Urinary bladder (tissue), 4 donors: ENCODE results near the gene MYO5B. TPM values are rescaled to one million over a fixed set of nuclear protein-coding genes. Genes with fewer than 3 reads are reported as not detected.

Experiments used
- DNase-seq: peaks from one replicate; pipeline ENCODE4 v3.0.0-alpha.2; 2015; ENCODE audit errors: extremely low spot score
- H3K27ac ChIP-seq: one replicate; pipeline ENCODE4 v1.5.1; 2013; ENCODE audit warnings: low read depth, mild to moderate bottlenecking, moderate library complexity
- H3K36me3 ChIP-seq: one replicate; pipeline ENCODE4 v1.6.1; 2013; ENCODE audit warnings: mild to moderate bottlenecking, moderate library complexity; ENCODE audit not compliant: insufficient read depth
- H3K4me1 ChIP-seq: one replicate; pipeline ENCODE4 v1.6.1; 2013; ENCODE audit warnings: mild to moderate bottlenecking, moderate library complexity; ENCODE audit not compliant: insufficient read depth
- H3K4me3 ChIP-seq: one replicate; pipeline ENCODE4 v1.5.1; 2013; ENCODE audit warnings: low read depth, low read length
- WGBS: extraction: QIAGEN DNeasy Blood & Tissue Kit; methylation state at CpG from one replicate; pipeline ENCODE4 v1.1.7; 2013; 5-methylcytosine and 5-hydroxymethylcytosine counted together
- polyA plus RNA-seq: library from polyadenylated mRNA; stranded (reverse); fragments of 200-250 nt; gene quantifications from one replicate; pipeline ENCODE4 v1.2.3, GENCODE V29; 2013
- total RNA-seq: library from RNA; depleted of rRNA; stranded (reverse); fragments of >200 nt; gene quantifications from one replicate; pipeline ENCODE4 v1.2.3, GENCODE V29; 2014
- donor health status: healthy with polysubstance abuse.
- donor health status: healthy.

MYO5B gene
- total and polyA plus RNA-seq, 2 donors = 2.7 to 8.8 TPM

DNA sequence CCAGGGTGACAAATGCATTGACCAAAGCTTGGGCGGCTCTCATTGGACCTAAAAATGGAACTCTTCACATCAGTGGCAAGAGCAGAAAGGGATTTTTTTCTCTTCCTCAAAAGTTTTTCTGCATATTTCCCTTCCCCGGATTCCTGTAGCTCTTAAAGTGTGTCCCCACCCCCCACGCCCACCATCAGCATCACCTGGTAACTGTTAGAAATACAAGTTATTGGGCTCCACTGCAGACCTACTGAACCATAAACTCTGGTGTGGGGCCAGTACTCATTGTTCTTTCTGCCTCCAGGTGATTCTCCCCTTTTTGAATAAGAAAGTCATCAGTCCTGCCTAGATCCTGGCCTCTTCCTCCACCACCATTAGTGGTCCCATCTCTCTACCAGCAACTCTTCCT lies 1.3 kb upstream of the MYO5B start:
- WGBS = 94% methylated on average over 3 of the region's 3 CpGs

DNA sequence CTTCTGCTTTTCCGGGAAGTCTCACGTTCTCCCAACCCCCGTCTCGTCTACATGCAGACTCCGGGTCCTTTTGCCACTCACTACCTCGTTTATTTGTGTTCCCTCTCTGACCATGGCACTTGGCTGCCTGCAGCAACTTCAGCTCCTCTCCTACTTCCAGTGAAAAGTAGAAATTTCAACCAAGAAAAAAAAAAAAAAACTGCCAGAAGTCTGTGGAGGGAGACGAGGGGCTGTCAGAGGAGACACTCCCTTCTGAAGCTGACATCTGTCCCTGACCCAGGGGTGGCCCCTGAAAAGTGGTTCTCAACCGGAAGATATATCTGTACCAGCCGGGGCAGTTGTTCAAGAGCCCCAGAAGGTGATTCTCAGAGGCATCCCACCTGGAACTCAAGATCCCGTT lies 742 bp upstream of the MYO5B start:
- no peak for DNase-seq
- 38% methylated on average over 10 of the region's 10 CpGs for WGBS
- no peak overlapping the region for H3K4me3 ChIP-seq
- H3K27ac ChIP-seq = no peak overlapping the region
- no peaks in the 10 kb centered on the region for H3K4me1 ChIP-seq
- no peaks in the 10 kb centered on the region for H3K36me3 ChIP-seq

More for the DNA sequence above, 1.3 kb upstream of the MYO5B start:
- no peak for DNase-seq
- Histone ChIP-seq H3K27ac (no peak overlapping the region), H3K4me1 (no peaks in the 10 kb centered on the region), H3K4me3 (no peak overlapping the region), H3K36me3 (no peaks in the 10 kb centered on the region)

DNA sequence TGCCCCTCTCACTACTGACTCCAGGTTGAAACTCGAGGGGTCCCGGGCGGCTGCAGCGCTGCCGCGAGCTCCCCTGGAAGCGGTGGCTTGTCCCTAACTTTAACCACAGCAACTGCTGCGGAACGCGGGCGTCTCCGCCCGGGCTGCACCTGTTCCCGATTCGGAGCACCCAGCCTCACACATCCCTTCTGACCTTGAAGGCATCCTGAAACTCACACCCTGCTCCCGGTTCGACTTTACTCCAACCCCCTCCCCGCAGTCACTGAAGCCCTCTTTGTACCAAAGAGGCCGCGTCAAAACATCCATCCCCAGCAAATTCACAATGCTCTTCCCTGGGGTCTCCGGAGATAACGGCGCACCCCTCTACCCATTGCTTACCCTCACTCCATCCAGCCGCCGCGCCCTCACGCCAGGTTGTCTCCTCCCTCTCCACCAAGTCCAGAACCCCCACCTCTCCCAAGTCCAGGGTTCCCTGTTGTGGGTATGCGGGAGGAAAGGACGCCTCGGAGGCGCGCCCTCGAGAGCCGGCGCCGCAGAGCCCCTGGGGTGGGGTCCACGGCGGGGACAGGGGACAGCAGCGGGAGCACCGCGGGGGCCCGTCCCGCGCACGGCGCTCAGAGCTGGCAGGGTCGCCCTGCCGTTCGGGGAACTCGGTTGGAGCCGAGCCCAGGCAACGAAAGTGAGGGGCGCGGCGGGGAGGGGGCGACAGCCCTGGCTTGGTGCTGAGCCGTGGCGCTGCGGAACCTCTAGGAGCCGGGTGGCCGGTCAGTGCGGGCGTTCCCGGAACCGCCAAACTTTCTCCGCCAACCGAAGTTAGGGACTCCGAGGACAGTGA lies 934 bp downstream of the MYO5B start:
- Histone ChIP-seq H3K4me3 (peak overlapping the region; percentile 62), H3K27ac (no peak overlapping the region), H3K4me1 (no peaks in the 10 kb centered on the region), H3K36me3 (no peaks in the 10 kb centered on the region)
- 2% methylated on average over 68 of the region's 68 CpGs for WGBS
- no peak for DNase-seq

DNA sequence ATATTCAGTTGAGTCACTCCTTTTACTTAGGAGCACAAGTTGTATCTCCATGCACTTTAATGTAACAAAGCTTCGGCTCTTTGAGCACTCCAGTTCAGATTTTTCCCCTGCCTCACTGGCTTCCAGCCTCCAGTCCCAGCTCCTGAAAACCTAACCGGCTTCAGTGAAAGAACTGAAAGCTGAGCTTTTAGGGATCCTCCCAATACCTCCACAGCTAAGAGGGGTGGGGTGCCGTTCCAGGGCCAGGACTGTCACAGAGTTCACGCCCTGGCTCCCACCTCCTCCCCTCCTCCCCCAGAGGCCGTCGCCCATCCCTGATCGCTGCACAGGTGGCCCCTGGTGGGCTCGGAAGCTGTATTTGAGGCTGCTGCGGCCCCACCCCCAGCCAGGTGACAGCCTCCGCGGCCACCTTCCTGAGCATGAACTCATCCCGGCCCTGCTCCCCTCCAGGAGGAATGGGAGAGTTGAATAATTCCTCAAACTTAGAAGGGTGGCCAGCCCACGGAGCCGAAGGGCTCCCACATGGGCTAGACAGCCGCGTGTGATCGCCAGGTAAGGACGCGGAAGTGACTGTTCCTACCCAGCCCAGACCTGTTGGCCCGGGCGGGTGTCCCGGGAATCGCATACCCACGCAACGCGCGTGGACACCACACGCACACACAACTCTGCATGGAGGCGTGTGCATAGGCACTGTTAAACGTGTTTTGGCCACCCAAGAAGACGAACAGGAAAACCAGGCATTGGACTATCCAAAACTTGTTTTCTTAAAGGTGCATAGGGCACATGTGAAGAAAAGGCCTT lies 1.8 kb downstream of the MYO5B start:
- no peak for DNase-seq
- no peak overlapping the region for H3K27ac ChIP-seq
- H3K36me3 ChIP-seq = no peaks in the 10 kb centered on the region
- no peak overlapping the region for H3K4me3 ChIP-seq
- 7% methylated on average over 31 of the region's 31 CpGs for WGBS
- H3K4me1 ChIP-seq = no peaks in the 10 kb centered on the region

DNA sequence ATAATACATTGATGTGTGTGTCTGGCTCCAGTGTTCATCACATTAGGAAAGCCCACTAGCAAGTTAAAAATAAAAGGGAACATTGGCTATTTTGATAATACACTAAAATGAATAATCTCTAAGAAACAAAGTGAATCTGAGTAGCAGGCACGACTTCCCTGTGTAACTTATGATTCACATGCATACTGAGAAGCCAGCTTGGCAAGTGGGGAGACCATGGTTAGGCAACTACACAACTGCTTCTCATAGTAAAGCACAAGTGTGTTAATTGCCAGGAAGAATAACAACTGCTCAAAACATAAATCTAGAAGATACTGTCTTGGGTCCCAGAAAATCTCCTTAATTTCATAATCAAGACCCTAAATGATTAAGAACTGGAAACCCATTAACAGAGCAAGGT lies 4.0 kb downstream of the MYO5B start:
- DNase-seq = no peak
- H3K27ac ChIP-seq = no peak overlapping the region
- no peak overlapping the region for H3K4me3 ChIP-seq
- no peaks in the 10 kb centered on the region for H3K36me3 ChIP-seq
- no peaks in the 10 kb centered on the region for H3K4me1 ChIP-seq
- 51% methylated on average over 1 of the region's 1 CpG for WGBS

DNA sequence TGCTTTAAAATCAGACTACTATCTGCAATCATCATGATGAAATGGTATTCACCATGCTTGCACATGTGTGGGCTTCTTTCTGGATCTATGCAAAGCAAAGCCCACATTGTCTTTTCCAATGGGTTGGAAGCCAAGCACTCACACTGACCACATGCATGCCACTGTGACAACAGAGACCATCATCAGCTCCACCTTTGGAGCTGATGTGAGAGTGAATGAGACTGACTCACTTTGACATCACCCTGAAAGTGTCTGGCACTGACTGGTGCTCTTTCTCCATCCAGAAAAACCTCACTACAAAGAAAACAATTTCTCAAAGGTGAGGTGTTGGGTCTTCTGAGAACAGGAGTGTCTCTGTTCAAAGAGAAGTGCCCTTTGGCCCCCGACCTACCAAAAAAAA lies 4.7 kb downstream of the MYO5B start:
- Histone ChIP-seq H3K4me1 (no peaks in the 10 kb centered on the region), H3K27ac (no peak overlapping the region), H3K4me3 (no peak overlapping the region), H3K36me3 (no peaks in the 10 kb centered on the region)
- WGBS = 61% methylated on average over 1 of the region's 1 CpG
- DNase-seq = no peak

DNA sequence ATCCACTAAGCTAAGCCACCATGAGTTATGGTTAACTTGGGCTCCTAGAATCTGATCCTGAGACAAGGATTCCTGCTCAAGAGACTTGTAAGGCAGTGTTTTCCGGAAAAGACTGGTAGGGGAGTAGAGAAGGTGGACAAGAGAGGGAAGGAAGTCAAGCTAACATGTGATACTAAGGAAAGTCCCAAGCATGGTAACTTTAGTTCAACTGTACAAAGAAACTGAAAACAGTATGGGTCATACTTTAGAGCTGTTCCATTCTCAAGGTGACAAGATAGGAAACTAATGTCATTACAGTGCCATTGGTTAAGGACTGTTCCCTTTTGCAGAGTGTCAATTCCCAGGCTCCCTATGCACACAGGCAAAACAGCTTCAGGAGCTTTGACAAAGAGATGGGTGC lies 5.8 kb downstream of the MYO5B start:
- no peak for DNase-seq
- Histone ChIP-seq H3K4me3 (no peak overlapping the region), H3K27ac (no peak overlapping the region), H3K36me3 (no peaks in the 10 kb centered on the region), H3K4me1 (no peaks in the 10 kb centered on the region)
- WGBS = 81% methylated on average over 1 of the region's 1 CpG

DNA sequence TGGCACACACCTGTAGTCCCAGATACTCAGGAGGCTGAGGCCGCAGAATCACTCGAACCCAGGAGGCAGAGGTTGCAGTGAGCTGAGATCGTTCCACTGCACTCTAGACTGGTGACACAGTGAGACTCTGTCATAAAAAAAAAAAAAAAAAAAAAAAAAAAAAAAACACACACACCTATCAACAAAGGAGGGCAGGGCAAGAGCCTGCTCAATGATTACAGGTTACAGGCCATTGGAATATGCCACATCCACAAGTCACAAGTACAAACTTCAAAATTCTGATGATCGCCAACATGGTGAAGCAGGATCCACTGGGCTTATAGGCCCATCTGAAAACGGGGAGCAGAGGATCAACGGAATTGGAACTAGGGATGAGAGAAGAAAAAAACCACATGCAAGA lies 6.3 kb downstream of the MYO5B start:
- Histone ChIP-seq H3K27ac (no peak overlapping the region), H3K4me1 (no peaks in the 10 kb centered on the region), H3K36me3 (no peaks in the 10 kb centered on the region), H3K4me3 (no peak overlapping the region)
- 91% methylated on average over 6 of the region's 6 CpGs for WGBS
- DNase-seq = no peak

DNA sequence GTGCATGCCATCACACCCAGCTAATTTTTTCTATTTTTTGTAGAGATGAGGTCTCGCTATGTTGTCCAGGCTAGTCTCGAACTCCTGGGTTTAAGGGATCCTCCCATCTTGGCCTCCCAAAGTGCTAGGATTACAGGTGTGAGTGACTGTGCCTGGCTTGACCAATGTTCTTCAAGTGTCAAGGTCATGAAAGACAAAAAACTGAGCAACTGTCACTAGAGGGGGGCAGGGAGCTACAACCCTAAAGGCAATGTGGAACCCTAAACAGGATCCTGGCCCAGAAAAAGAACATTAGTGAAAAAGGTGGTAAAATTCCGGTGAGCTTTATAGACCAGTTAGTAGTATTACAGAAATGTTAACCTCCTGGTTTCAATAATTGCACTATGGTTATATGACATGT lies 7.3 kb downstream of the MYO5B start:
- Histone ChIP-seq H3K36me3 (no peaks in the 10 kb centered on the region), H3K4me3 (no peak overlapping the region), H3K4me1 (no peaks in the 10 kb centered on the region), H3K27ac (no peak overlapping the region)
- WGBS = 90% methylated on average over 3 of the region's 3 CpGs
- DNase-seq = no peak

DNA sequence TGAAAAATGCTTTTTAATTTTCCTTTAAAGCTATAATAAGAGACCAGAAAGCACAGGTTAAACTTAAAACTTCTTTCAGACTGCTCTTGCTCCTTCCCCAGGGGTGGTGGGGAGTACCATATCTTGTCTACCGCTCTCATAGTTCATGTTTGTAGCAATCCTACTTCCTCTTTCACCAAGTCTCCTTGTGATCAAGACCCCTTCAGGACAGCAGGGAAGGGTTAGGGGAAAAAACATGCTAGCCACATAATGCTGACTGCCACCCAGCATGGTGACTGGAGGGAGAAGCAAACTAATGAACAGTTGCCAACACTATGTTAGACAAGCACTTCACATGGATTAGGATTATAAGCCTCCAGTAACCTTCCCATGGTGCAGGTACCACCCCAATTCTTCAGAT lies 8.6 kb downstream of the MYO5B start:
- Histone ChIP-seq H3K27ac (no peak overlapping the region), H3K4me3 (no peak overlapping the region), H3K4me1 (no peaks in the 10 kb centered on the region), H3K36me3 (no peaks in the 10 kb centered on the region)
- no peak for DNase-seq
- 79% methylated on average over 1 of the region's 1 CpG for WGBS

DNA sequence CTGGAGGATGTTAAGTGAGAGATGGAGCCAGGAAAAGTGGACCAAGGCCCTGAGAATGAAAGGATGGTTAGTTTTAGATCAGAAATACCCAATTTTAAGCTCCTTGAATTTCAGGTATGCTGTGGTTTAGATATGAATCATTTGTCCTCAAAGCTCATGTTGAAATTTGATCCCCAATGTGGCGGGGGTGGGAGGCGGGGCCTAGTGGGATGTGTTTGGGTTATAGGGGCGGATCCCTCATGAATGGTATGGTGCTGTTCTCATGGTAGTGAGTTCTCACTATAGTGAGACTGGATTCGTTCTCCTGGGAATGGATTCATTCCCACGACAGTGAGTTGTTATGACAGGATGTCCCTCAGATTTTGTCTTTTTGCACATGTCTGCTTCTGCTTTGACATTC lies 11.4 kb downstream of the MYO5B start:
- Histone ChIP-seq H3K27ac (no peak overlapping the region), H3K4me3 (no peak overlapping the region), H3K4me1 (no peaks in the 10 kb centered on the region), H3K36me3 (no peaks in the 10 kb centered on the region)
- 80% methylated on average over 5 of the region's 5 CpGs for WGBS
- DNase-seq = no peak

DNA sequence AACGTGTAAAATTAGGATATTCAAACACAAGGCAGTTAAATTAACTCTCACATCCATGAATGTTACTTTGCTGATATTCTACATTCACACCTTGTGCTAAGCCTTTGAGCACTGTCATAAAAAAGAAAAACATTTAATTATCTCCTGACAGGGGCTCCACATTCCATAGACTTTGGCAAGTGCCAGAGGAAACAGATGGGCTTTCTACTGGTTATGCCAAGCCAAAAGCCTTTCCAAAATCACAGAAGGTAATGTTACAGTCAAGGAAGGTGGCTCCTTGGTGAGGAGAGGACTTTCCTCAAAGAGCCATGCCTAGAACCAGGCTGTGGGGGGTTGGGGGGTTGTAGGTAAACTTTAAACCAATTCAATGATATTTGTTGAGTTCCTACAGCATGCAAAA lies 12.4 kb downstream of the MYO5B start:
- Histone ChIP-seq H3K27ac (no peak overlapping the region), H3K36me3 (no peaks in the 10 kb centered on the region), H3K4me1 (no peaks in the 10 kb centered on the region), H3K4me3 (no peak overlapping the region)
- DNase-seq = no peak
- WGBS = 56% methylated on average over 1 of the region's 1 CpG

DNA sequence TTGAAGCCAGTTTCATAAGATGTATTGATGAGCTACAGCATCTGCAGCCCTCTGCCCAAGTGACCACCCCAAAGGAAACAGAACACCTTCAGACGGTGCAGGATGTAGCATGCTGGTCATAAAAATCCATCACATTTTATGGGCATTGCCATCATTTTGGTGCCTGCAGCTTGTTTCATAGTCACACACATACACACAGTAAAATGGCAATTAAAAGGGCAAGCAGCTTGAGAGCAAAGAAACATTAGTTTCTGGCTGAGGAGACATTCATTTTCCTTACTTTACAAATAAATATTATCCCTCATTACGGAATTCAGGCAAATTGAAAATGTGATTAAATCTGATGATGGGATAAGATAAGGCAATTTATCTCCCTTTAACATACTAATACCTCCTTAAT lies 13.4 kb downstream of the MYO5B start:
- H3K36me3 ChIP-seq = no peaks in the 10 kb centered on the region
- no peak overlapping the region for H3K4me3 ChIP-seq
- no peak overlapping the region for H3K27ac ChIP-seq
- H3K4me1 ChIP-seq = no peaks in the 10 kb centered on the region
- WGBS = 41% methylated on average over 2 of the region's 2 CpGs
- no peak for DNase-seq

DNA sequence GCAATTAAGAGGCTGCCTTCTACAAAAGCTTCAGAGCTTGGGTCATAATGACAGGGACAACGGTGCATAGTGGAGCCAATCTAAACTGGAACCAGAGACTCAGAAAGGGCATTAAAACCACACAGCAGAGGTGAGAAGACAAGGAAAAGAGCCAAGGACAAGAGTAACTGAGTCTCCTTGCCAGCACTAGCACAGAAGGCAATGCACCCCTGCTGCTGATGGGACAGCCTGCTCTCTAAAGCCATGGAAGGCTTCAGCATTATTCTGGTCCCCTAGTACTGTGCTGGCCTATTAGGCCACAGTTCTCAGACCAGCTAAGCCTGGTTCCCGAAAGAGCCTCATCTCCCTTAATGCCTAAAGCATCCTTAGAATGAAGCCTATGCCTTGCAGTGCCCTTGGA lies 15.5 kb downstream of the MYO5B start:
- Histone ChIP-seq H3K36me3 (no peaks in the 10 kb centered on the region), H3K27ac (no peak overlapping the region), H3K4me1 (no peaks in the 10 kb centered on the region), H3K4me3 (no peak overlapping the region)
- DNase-seq = no peak
- 92% methylated on average over 2 of the region's 2 CpGs for WGBS
